Osteoblast (primary cell): ENCODE results near the gene GAK. TPM values are rescaled to one million over a fixed set of nuclear protein-coding genes. Genes with fewer than 3 reads are reported as not detected.

Source experiments
- DNase-seq: peaks from one replicate; pipeline ENCODE4 v3.0.0; 2011; ENCODE audit warnings: low spot score, mixed read lengths; ENCODE audit not compliant: insufficient read length; ENCODE audit errors: missing footprints
- H2AFZ ChIP-seq: 2 replicates; pipeline ENCODE4 v1.6.0; 2011; ENCODE audit warnings: mild to moderate bottlenecking, low read length
- H3K27ac ChIP-seq: 2 replicates; pipeline ENCODE4 v1.5.1; 2011; ENCODE audit warnings: mild to moderate bottlenecking, low read depth, low read length, moderate library complexity
- H3K27me3 ChIP-seq: 2 replicates; pipeline ENCODE4 v1.6.0; 2012; ENCODE audit warnings: mild to moderate bottlenecking, control low read depth, inconsistent platforms, low read length, moderate library complexity; ENCODE audit not compliant: insufficient read depth
- H3K36me3 ChIP-seq: 2 replicates; pipeline ENCODE4 v1.5.1; 2011; ENCODE audit warnings: mild to moderate bottlenecking, low read length, control low read depth, moderate library complexity; ENCODE audit not compliant: insufficient read depth
- H3K4me1 ChIP-seq: 2 replicates; pipeline ENCODE4 v1.5.1; 2011; ENCODE audit warnings: mild to moderate bottlenecking, low read length, control low read depth, moderate library complexity; ENCODE audit not compliant: insufficient read depth
- H3K4me2 ChIP-seq: 2 replicates; pipeline ENCODE4 v1.6.0; 2011; ENCODE audit warnings: mild to moderate bottlenecking, low read length; ENCODE audit not compliant: insufficient read depth
- H3K4me3 ChIP-seq: fragments of 200-600 bp; sonication (generic); 3 replicates; pipeline ENCODE4 v1.5.1; 2012; ENCODE audit warnings: mild to moderate bottlenecking, low read length, inconsistent platforms; ENCODE audit not compliant: insufficient read depth
- H3K79me2 ChIP-seq: 2 replicates; pipeline ENCODE4 v1.6.0; 2012; ENCODE audit warnings: mild to moderate bottlenecking, low read length, control low read depth, inconsistent platforms; ENCODE audit not compliant: insufficient read depth
- H3K9me3 ChIP-seq: 2 replicates; pipeline ENCODE4 v1.5.1; 2011; ENCODE audit warnings: low read depth, low read length, control low read depth
- H4K20me1 ChIP-seq: 2 replicates; pipeline ENCODE4 v1.6.0; 2012; ENCODE audit warnings: mild to moderate bottlenecking, low read length, control low read depth; ENCODE audit not compliant: insufficient read depth
- total RNA-seq: library from RNA; depleted of rRNA; stranded (reverse); fragments of >200 nt; gene quantifications from 2 replicates; pipeline ENCODE4 v1.2.3, GENCODE V29; 2012
- TF ChIP-seq, protein P1 (sequence below): IDR thresholded peaks from 2 replicates; pipeline ENCODE4 v1.5.1; 2011; ENCODE audit warnings: mild to moderate bottlenecking, low read depth, low read length, moderate library complexity; ENCODE audit errors: extremely low read depth

Gene GAK
- total RNA-seq, 1 donor: 48.9 TPM

DNA sequence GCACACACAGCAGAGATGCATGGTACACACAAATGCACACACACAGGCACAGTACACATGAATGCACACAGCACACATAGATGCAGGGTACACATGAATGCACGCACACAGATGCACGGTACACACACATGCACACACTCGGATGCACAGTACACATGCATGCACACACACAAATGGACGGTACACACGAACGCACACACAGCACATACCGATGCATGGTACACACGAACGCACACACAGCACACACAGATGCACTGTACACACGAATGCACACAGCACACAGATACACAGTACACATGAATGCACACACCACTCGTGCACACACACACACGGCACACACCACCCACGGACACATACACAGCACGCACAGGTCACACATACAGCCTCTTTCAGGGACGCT, 62.3 kb downstream of the GAK start:
- no peaks in the 10 kb centered on the region for H3K27me3 ChIP-seq
- H2AFZ ChIP-seq: no peak overlapping the region
- TF ChIP-seq, protein P1, sequence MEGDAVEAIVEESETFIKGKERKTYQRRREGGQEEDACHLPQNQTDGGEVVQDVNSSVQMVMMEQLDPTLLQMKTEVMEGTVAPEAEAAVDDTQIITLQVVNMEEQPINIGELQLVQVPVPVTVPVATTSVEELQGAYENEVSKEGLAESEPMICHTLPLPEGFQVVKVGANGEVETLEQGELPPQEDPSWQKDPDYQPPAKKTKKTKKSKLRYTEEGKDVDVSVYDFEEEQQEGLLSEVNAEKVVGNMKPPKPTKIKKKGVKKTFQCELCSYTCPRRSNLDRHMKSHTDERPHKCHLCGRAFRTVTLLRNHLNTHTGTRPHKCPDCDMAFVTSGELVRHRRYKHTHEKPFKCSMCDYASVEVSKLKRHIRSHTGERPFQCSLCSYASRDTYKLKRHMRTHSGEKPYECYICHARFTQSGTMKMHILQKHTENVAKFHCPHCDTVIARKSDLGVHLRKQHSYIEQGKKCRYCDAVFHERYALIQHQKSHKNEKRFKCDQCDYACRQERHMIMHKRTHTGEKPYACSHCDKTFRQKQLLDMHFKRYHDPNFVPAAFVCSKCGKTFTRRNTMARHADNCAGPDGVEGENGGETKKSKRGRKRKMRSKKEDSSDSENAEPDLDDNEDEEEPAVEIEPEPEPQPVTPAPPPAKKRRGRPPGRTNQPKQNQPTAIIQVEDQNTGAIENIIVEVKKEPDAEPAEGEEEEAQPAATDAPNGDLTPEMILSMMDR: no peak
- no peaks in the 10 kb centered on the region for H3K4me1 ChIP-seq
- no peaks in the 10 kb centered on the region for H3K9me3 ChIP-seq
- H3K36me3 ChIP-seq: peaks cover 37% of the 10 kb centered on the region
- no peak overlapping the region for H3K27ac ChIP-seq
- H3K4me3 ChIP-seq: no peak overlapping the region
- peaks cover 7% of the 10 kb centered on the region for H4K20me1 ChIP-seq
- no peak for DNase-seq
- H3K4me2 ChIP-seq: no peak overlapping the region
- H3K79me2 ChIP-seq: no peaks in the 10 kb centered on the region

DNA sequence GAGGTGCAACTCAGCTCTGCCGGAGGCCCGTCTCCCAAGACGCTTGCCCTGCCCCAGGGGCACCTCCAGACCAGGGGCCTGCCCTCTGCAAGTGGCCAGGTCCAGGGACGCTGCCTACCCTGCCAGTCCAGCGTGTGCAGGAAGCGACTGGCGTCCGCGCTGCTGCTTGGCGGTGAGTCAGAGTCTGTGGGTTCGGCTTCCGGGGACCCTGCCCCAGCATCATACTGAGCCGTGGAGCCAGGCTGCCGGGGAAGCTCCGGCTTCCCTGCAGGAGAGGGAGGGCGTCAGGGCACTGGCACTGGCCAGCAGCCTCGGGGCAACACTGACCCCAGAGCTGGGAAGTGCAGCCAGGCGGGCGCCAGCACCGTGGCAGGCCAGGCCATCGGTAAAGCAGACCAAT, 63.7 kb downstream of the GAK start:
- TF ChIP-seq, protein P1: no peak
- H3K27me3 ChIP-seq: no peaks in the 10 kb centered on the region
- peaks cover 32% of the 10 kb centered on the region for H3K36me3 ChIP-seq
- no peaks in the 10 kb centered on the region for H3K9me3 ChIP-seq
- H3K27ac ChIP-seq: no peak overlapping the region
- peaks cover 7% of the 10 kb centered on the region for H4K20me1 ChIP-seq
- DNase-seq: no peak
- H3K4me1 ChIP-seq: no peaks in the 10 kb centered on the region
- H3K4me3 ChIP-seq: no peak overlapping the region
- H3K4me2 ChIP-seq: no peak overlapping the region
- no peak overlapping the region for H2AFZ ChIP-seq
- no peaks in the 10 kb centered on the region for H3K79me2 ChIP-seq

DNA sequence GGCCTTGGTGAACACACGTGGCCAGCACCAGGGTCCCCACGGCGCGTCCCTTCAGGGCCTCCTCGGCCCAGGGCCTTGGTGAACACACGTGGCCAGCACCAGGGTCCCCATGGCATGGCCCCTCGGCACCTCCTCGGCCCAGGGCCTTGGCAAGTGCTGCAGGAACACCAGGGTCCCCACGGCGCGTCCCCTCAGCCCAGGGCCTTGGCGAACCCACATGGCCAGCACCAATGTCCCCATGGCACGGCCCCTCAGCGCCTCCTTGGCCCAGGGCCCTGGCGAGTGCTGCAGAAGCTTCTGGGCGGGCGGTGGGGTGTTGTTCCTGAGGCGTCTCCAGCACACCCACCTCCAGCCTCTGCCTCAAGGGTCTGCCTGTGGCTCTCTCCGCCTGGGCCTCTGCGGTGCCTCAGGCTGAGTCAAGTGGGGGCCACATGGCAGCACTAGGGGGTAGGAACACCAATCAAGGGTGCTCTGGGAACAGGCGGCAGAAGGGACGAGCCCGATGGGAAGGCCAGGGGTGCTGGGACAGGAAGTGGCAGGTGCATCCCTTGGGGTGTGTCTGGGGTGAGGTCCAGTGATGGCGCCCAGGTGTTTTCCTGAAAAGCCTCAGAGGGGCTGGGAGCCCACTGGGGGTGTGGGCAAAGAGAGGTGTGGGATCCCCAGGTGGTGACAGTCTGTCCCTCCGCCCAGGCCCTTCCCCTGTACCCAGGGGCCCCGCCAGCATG, 64.4 kb downstream of the GAK start:
- H3K4me3 ChIP-seq: no peak overlapping the region
- DNase-seq: no peak
- no peaks in the 10 kb centered on the region for H3K4me1 ChIP-seq
- H3K27ac ChIP-seq: no peak overlapping the region
- peaks cover 7% of the 10 kb centered on the region for H4K20me1 ChIP-seq
- no peak overlapping the region for H2AFZ ChIP-seq
- H3K79me2 ChIP-seq: no peaks in the 10 kb centered on the region
- TF ChIP-seq, protein P1: no peak
- H3K4me2 ChIP-seq: no peak overlapping the region
- no peaks in the 10 kb centered on the region for H3K9me3 ChIP-seq
- no peaks in the 10 kb centered on the region for H3K27me3 ChIP-seq
- H3K36me3 ChIP-seq: peaks cover 35% of the 10 kb centered on the region

DNA sequence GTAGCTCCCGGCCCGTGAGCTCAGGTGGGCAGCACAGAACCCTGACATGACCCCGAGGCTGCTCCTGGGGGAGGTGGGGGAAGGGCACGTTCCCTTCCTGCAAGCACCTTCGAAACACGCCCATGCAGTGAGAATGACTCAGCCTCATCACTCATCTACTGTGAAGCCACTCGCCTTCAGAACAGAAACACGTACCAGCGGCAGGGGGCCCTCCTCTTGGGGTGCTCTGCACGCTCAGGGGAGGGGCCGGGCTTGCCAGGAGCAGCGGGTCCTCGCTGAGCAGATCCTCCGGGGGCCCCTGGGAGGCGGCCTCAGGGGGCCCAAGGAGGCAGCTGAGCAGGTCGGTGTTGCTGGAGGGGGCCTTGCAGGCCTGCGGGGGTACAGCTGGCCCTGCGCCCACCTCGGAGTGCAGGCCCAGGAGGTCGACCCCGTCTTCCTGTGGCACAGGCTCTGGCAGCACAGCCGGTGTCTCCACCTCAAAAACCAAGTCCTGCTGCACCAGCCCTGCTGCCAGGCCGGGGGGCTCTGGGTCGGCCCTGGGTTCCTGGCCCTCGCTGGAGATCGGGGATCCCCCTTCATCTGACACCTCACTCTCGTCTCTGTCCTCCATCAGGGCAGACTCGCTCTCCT, 65.2 kb downstream of the GAK start:
- H2AFZ ChIP-seq: no peak overlapping the region
- no peak overlapping the region for H3K27ac ChIP-seq
- H3K9me3 ChIP-seq: no peaks in the 10 kb centered on the region
- H3K79me2 ChIP-seq: no peaks in the 10 kb centered on the region
- DNase-seq: no peak
- no peaks in the 10 kb centered on the region for H3K27me3 ChIP-seq
- H4K20me1 ChIP-seq: peaks cover 7% of the 10 kb centered on the region
- H3K36me3 ChIP-seq: peaks cover 40% of the 10 kb centered on the region
- no peak overlapping the region for H3K4me2 ChIP-seq
- TF ChIP-seq, protein P1: no peak
- no peak overlapping the region for H3K4me3 ChIP-seq
- no peaks in the 10 kb centered on the region for H3K4me1 ChIP-seq
